HepG2 (cell line): ENCODE results near the gene SLC13A3. TPM values are rescaled to one million over a fixed set of nuclear protein-coding genes. Genes with fewer than 3 reads are reported as not detected.

Source experiments
- CC2D1A ChIP-seq: sonication (generic); formaldehyde crosslinking; IDR thresholded peaks from 2 replicates; pipeline ENCODE4 v1.8.1; 2023; ENCODE audit warnings: mild to moderate bottlenecking, missing genetic modification reagents
- CENPT ChIP-seq: sonication (generic); formaldehyde crosslinking; IDR thresholded peaks from 2 replicates; pipeline ENCODE4 v1.8.0; 2022; ENCODE audit warnings: low read depth, mild to moderate bottlenecking, moderate library complexity, missing genetic modification reagents
- EHMT2 ChIP-seq: fragments of 200-600 bp; sonication (generic); IDR thresholded peaks from 2 replicates; pipeline ENCODE4 v1.7.0; 2017; ENCODE audit warnings: antibody characterized with exemption, low read depth, low read length, borderline replicate concordance
- ELF3 ChIP-seq: IDR thresholded peaks from 2 replicates; pipeline ENCODE4 v1.6.1; 2016; ENCODE audit warnings: missing genetic modification reagents, missing compliant biosample characterization
- MED13 ChIP-seq: sonication (generic); formaldehyde crosslinking; IDR thresholded peaks from 2 replicates; pipeline ENCODE4 v1.5.0; 2020; ENCODE audit warnings: missing genetic modification reagents
- POLR2AphosphoS5 ChIP-seq: IDR thresholded peaks from 2 replicates; pipeline ENCODE4 v1.6.1; 2012; ENCODE audit warnings: low read depth, low read length
- PRMT3 ChIP-seq: sonication (generic); formaldehyde crosslinking; IDR thresholded peaks from 2 replicates; pipeline ENCODE4 v1.8.1; 2022; ENCODE audit warnings: low read depth, mild to moderate bottlenecking, moderate library complexity, missing genetic modification reagents, borderline replicate concordance
- TARDBP ChIP-seq: sonication (generic); formaldehyde crosslinking; IDR thresholded peaks from 2 replicates; pipeline ENCODE4 v1.8.0; 2022; ENCODE audit warnings: mild to moderate bottlenecking, missing genetic modification reagents
- TEAD3 ChIP-seq: optimal IDR thresholded peaks from 2 replicates; pipeline ENCODE3; 2016; ENCODE audit warnings: borderline replicate concordance
- ZNF546 ChIP-seq: sonication (generic); formaldehyde crosslinking; conservative IDR thresholded peaks from 2 replicates; pipeline ENCODE4 v1.8.1; 2023; ENCODE audit warnings: mild to moderate bottlenecking, missing genetic modification reagents
- ZNF547 ChIP-seq: sonication (generic); formaldehyde crosslinking; IDR thresholded peaks from 2 replicates; pipeline ENCODE4 v1.5.1; 2020; ENCODE audit warnings: mild to moderate bottlenecking, missing genetic modification reagents
- ZNF549 ChIP-seq: sonication (generic); formaldehyde crosslinking; IDR thresholded peaks from 2 replicates; pipeline ENCODE4 v1.5.0; 2020; ENCODE audit warnings: missing genetic modification reagents
- ZNF788 ChIP-seq: sonication (generic); formaldehyde crosslinking; IDR thresholded peaks from 2 replicates; pipeline ENCODE4 v1.5.0; 2020; ENCODE audit warnings: mild to moderate bottlenecking, missing genetic modification reagents, borderline replicate concordance
- polyA plus RNA-seq, 8 experiments: library from polyadenylated mRNA; depleted of rRNA in 3 of 8; stranded (reverse) in 7 of 8; unstranded in 1 of 8; fragments of >200 nt; fragmentation: Illumina TruSeq in 4 of 8; extraction: Trizol in 4 of 8; gene quantifications; 2 replicates each; pipeline versions ENCODE4 v1.2.1 to v1.2.3, GENCODE V29; 2011 to 2016; ENCODE audit warnings: low read depth in 4 of 8, missing spikeins in 1 of 8, mixed read lengths in 1 of 8; ENCODE audit not compliant: insufficient read depth in 1 of 8
- total RNA-seq, 5 experiments: library from RNA; depleted of rRNA; stranded (reverse); fragments of >200 nt; fragmentation: Illumina TruSeq; extraction: Trizol; gene quantifications; 2 replicates each; pipeline ENCODE4 v1.2.3, GENCODE V29; 2016; ENCODE audit warnings: low read depth in 1 of 5
- TF ChIP-seq, protein P1 (sequence below): sonication (generic); formaldehyde crosslinking; IDR thresholded peaks from 2 replicates; pipeline ENCODE4 v1.4.0; 2020; ENCODE audit warnings: mild to moderate bottlenecking, missing genetic modification reagents
- TF ChIP-seq, protein P2 (sequence below): IDR thresholded peaks from 2 replicates; pipeline ENCODE4 v1.6.1; 2016; ENCODE audit warnings: missing compliant biosample characterization, missing genetic modification reagents, borderline replicate concordance
- TF ChIP-seq, protein P3 (sequence below): sonication (generic); formaldehyde crosslinking; conservative IDR thresholded peaks from 2 replicates; pipeline ENCODE4 v1.8.0; 2022; ENCODE audit warnings: low read depth, missing genetic modification reagents
- TF ChIP-seq, protein P4 (sequence below): sonication (generic); formaldehyde crosslinking; IDR thresholded peaks from 2 replicates; pipeline ENCODE4 v1.4.0; 2020; ENCODE audit warnings: low read depth, missing genetic modification reagents

The SLC13A3 gene
- total and polyA plus RNA-seq, 2 of the 13 experiments (the other 11 are each of a cell fraction or from before 2014, with no cell fraction given): 66.5 to 76.0 TPM

DNA sequence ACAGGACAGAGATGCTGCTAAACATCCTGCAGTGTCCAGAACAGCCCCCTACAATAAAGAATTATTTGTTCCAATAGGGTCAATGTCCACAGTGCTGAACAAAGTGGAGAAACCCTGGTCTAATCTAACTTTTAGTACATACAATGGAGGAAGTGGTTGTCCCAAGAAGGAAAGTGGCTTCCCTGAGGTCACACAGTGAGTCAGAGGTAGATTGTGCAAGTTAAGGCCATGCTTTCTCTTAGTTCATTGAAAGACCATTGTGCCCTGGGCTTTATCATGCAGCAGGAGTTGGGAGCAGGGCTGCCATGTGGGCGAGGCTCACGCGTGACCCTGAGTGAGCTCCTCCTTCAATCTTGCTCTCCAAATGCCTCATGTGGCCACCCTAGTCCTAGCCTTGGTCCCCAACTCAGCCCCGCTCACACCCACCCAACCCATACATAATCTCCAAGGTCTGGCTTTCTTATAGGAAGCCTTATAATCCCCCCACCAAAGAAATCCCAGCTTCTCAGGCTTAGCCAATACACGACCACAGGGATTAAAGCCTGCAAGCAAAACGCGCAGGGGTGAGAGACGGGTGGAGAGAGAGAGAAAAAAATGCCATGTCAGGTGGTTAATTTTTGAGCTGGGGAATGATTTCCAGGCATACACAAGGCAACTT lies 19.9 kb downstream of the SLC13A3 start (continued):
- TF ChIP-seq, protein P1, sequence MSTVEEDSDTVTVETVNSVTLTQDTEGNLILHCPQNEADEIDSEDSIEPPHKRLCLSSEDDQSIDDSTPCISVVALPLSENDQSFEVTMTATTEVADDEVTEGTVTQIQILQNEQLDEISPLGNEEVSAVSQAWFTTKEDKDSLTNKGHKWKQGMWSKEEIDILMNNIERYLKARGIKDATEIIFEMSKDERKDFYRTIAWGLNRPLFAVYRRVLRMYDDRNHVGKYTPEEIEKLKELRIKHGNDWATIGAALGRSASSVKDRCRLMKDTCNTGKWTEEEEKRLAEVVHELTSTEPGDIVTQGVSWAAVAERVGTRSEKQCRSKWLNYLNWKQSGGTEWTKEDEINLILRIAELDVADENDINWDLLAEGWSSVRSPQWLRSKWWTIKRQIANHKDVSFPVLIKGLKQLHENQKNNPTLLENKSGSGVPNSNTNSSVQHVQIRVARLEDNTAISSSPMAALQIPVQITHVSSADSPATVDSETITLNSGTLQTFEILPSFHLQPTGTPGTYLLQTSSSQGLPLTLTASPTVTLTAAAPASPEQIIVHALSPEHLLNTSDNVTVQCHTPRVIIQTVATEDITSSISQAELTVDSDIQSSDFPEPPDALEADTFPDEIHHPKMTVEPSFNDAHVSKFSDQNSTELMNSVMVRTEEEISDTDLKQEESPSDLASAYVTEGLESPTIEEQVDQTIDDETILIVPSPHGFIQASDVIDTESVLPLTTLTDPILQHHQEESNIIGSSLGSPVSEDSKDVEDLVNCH: no peak
- TF ChIP-seq ELF3 (CRISPR knock-in tag) (peak; percentile 99), ZNF549 (CRISPR knock-in tag) (no peak), ZNF546 (CRISPR knock-in tag) (no peak), MED13 (CRISPR knock-in tag) (no peak), ZNF547 (CRISPR knock-in tag) (no peak; the same call in 1 of the 2 replicates), ZNF788 (CRISPR knock-in tag) (no peak), TEAD3 (CRISPR knock-in tag) (peak; percentile 77), EHMT2 (peak; percentile 41; the same call in 1 of the 2 replicates), POLR2AphosphoS5 (no peak), CENPT (CRISPR knock-in tag) (no peak), PRMT3 (CRISPR knock-in tag) (no peak), CC2D1A (CRISPR knock-in tag) (no peak), TARDBP (no peak; the same call in 1 of the 2 replicates)
- TF ChIP-seq, protein P2, sequence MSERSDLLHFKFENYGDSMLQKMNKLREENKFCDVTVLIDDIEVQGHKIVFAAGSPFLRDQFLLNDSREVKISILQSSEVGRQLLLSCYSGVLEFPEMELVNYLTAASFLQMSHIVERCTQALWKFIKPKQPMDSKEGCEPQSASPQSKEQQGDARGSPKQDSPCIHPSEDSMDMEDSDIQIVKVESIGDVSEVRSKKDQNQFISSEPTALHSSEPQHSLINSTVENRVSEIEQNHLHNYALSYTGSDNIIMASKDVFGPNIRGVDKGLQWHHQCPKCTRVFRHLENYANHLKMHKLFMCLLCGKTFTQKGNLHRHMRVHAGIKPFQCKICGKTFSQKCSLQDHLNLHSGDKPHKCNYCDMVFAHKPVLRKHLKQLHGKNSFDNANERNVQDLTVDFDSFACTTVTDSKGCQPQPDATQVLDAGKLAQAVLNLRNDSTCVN (CRISPR knock-in tag): no peak
- TF ChIP-seq, protein P3, sequence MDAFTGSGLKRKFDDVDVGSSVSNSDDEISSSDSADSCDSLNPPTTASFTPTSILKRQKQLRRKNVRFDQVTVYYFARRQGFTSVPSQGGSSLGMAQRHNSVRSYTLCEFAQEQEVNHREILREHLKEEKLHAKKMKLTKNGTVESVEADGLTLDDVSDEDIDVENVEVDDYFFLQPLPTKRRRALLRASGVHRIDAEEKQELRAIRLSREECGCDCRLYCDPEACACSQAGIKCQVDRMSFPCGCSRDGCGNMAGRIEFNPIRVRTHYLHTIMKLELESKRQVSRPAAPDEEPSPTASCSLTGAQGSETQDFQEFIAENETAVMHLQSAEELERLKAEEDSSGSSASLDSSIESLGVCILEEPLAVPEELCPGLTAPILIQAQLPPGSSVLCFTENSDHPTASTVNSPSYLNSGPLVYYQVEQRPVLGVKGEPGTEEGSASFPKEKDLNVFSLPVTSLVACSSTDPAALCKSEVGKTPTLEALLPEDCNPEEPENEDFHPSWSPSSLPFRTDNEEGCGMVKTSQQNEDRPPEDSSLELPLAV (CRISPR knock-in tag): no peak
- TF ChIP-seq, protein P4, sequence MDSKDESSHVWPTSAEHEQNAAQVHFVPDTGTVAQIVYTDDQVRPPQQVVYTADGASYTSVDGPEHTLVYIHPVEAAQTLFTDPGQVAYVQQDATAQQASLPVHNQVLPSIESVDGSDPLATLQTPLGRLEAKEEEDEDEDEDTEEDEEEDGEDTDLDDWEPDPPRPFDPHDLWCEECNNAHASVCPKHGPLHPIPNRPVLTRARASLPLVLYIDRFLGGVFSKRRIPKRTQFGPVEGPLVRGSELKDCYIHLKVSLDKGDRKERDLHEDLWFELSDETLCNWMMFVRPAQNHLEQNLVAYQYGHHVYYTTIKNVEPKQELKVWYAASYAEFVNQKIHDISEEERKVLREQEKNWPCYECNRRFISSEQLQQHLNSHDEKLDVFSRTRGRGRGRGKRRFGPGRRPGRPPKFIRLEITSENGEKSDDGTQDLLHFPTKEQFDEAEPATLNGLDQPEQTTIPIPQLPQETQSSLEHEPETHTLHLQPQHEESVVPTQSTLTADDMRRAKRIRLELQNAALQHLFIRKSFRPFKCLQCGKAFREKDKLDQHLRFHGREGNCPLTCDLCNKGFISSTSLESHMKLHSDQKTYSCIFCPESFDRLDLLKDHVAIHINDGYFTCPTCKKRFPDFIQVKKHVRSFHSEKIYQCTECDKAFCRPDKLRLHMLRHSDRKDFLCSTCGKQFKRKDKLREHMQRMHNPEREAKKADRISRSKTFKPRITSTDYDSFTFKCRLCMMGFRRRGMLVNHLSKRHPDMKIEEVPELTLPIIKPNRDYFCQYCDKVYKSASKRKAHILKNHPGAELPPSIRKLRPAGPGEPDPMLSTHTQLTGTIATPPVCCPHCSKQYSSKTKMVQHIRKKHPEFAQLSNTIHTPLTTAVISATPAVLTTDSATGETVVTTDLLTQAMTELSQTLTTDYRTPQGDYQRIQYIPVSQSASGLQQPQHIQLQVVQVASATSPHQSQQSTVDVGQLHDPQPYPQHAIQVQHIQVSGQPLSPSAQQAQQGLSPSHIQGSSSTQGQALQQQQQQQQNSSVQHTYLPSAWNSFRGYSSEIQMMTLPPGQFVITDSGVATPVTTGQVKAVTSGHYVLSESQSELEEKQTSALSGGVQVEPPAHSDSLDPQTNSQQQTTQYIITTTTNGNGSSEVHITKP (CRISPR knock-in tag): peak; percentile 59; the same call in 1 of the 2 replicates
